ENCODE data around the gene LASP1NB.
"Not testable (repeated sequence)": the region's sequence is repeated elsewhere in the genome, so short reads cannot be mapped to it uniquely, and the experiment has no call there.

LASP1NB gene

GRCh38 chr17:38897671-38898290, 27.6 kb upstream of the LASP1NB start:
- DNase-seq = peak; percentile 60

GRCh38 chr17:38898291-38898679, 27.1 kb upstream of the LASP1NB start:
- peak; percentile 89 for DNase-seq

- DNase-seq = peak; percentile 95
Observed at GRCh38 chr17:38898812-38899348, 26.5 kb upstream of the LASP1NB start.

GRCh38 chr17:38899421-38899820, 26.0 kb upstream of the LASP1NB start:
- DNase-seq = no peak

DNA sequence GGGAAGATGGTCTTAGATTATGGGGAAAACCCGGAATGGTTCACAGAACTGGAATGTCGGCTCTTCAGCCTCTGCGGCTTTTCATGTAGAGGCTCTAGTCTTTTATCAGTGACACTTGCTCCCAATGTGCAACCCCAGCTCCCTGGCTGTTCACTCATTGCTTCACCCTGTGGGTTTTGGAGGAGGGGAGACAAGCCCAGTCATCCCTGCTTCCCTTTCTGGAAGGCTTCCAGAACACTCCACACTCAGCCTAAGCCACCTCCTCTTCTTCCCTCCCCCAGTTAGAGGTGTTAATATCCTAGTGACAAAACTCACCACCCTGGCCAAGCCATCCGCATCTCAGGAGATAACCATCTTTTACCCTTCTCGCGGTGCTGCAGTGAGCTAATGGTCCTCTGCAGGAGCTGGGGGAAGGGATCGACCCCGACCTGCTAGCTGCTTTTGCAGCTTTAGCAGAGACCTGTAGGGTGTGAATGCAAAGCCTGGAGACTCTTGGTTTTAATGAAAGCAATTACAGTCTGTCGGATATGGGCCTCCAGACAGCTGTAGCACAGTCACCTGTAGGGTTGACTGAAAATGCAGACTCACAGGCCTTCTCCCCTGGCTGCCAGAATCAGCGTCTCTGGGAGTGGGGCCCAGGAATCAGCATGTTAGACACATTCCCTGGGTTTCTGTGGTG, 24.3 kb upstream of the LASP1NB start:
- no peak for DNase-seq

GRCh38 chr17:38903404-38903803, 22.0 kb upstream of the LASP1NB start:
- DNase-seq = no peak

DNA sequence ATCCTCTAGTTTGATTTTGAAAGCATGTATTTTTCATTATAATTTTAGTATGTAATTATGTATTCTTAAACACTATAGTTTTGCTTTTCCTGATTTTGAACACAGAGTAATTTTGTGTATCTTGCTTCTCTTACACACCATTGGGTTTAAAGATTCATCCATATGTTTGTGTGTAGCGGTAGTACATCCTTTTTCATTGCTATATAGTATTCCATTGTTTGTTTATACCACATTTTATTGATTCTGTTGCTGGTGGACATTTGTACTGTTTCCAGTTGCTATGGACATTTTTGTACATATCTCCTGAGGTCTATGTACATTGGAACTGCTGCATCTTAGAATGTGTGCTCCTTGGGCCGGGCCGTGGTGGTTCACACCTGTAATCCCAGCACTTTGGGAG, 20.5 kb upstream of the LASP1NB start:
- no peak for DNase-seq

- DNase-seq = no peak
Observed at GRCh38 chr17:38905375-38905774, 20.0 kb upstream of the LASP1NB start.

DNA sequence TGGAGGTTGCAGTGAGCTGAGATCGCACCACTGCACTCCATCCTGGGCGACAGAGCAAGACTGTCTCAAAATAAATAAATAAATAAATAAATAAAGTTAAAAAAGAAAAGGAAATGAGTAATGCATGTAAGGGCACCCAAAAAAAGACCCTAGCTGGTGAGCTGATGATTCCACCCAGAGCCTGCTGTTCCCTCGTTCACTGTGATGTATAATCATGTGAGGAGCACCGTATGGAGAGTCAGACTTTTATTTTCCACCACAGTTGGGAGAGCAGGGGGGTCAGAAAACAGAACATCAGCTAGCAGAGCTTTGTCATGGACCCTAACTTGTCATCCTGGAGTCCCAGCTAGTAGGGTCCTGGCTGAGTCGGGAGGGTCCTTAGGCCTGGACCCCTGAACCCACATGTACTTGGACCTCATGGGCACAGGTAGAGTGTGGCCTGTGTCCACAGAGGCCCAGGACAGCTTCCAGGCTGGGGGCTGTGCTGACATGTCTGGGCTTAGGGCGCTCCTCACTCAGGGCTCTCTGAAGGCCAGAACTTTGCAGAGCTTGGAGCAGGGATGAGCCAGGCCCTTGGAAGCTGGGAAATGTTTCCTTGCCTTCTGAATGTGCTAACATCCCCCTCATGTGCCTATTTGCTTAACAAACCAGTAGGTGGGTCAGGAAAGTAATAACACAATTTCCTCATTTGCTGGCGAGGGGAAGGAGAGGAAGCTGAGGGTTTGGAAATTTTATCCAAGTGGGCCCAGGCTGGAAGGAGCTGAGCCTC, 18.8 kb upstream of the LASP1NB start:
- no peak for DNase-seq

GRCh38 chr17:38907930-38908675, 17.3 kb upstream of the LASP1NB start:
- no peak for DNase-seq

- no peak for DNase-seq
Observed at GRCh38 chr17:38908676-38909181, 16.7 kb upstream of the LASP1NB start.

- no peak for DNase-seq
Observed at GRCh38 chr17:38910325-38910724, 15.1 kb upstream of the LASP1NB start.

DNA sequence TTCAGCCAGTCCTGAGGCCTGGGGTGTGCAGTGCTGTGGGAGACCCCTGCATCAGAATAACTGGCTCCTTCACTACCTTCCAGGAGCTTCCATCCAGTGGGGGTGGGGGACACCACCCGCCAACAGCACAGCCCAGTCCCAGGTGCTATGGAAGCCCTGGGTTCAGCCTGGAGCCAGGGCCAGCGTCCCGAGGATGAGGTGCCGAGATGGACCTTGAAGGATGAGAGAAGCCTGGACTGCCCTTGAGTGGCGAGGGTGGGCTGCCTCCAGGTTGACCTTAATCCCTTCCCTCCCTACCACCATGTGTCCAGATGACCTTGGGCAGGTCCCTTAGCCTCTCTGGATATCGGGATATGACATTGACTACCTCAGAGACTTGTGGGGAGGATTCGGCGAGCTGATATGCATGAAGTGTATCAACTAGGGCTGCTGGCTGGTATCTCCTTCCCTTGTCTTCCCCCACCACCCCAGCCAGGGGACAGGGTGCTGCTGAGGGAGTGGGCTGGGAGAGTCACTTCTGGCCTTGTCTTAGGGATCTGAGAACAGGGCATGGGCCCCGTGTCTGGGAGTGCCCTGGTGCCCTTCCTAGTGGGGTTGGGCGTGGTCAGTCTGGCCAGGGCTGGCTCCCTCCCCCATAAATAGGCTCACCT, 14.2 kb upstream of the LASP1NB start:
- no peak for DNase-seq

GRCh38 chr17:38911731-38912081, 13.7 kb upstream of the LASP1NB start:
- DNase-seq = not testable (repeated sequence)

GRCh38 chr17:38912221-38912813, 13.1 kb upstream of the LASP1NB start:
- peak; percentile 40 for DNase-seq

- DNase-seq = no peak
Observed at GRCh38 chr17:38914741-38915638, 10.4 kb upstream of the LASP1NB start.

- DNase-seq = no peak
Observed at GRCh38 chr17:38915639-38915995, 9.8 kb upstream of the LASP1NB start.

DNA sequence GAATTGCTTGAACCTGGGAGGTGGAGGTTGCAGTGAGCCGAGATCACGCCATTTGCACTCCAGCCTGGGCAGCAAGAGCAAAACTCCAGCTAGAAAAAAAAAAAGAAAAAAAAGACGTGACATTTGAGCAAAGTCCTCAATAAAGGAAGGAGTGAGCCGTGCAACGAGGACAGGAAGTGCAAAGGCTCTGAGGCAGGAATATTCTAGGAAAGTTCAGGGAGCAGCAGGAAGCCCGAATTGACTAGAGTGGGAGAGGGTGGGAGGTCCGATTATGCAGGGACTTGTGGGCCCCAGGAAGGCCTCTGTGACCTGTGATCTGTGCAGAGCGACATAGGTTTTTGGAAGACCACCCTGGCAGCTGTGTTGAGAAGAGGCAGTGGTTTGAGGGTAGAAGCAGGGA, 8.6 kb upstream of the LASP1NB start:
- no peak for DNase-seq

- DNase-seq = peak; percentile 25
Observed at GRCh38 chr17:38917259-38917658, 8.2 kb upstream of the LASP1NB start.

- no peak for DNase-seq
Observed at GRCh38 chr17:38918129-38918913, 7.1 kb upstream of the LASP1NB start.

Measured in RPMI8226 (cell line).